NB4 (cell line): ENCODE data around the gene PSMD5.

Experiments used
- DNase-seq: peaks from one replicate; pipeline ENCODE4 v3.0.0; 2010; ENCODE audit warnings: low read depth
- H3K4me3 ChIP-seq: one replicate; pipeline ENCODE4 v1.5.1; 2011; ENCODE audit warnings: mild to moderate bottlenecking, low read depth, low read length, moderate library complexity
- CTCF ChIP-seq: IDR thresholded peaks from one replicate; pipeline ENCODE4 v1.5.1; 2012; ENCODE audit warnings: low read depth, low read length
- MYC ChIP-seq: IDR thresholded peaks from 2 replicates; pipeline ENCODE4 v1.6.1; 2011; ENCODE audit warnings: low read depth, low read length
- POLR2A ChIP-seq: IDR thresholded peaks from 2 replicates; pipeline ENCODE4 v1.6.1; 2011; ENCODE audit warnings: mild to moderate bottlenecking; ENCODE audit not compliant: insufficient read length; ENCODE audit errors: extremely low read depth

PSMD5 gene

GRCh38 chr9:120768247-120768646 is 74.5 kb downstream of the PSMD5 start:
- DNase-seq, result no peak
- TF ChIP-seq CTCF (no peak), MYC (no peak)
- no peak overlapping the region for H3K4me3 ChIP-seq

- no peak overlapping the region for H3K4me3 ChIP-seq
- TF ChIP-seq CTCF (no peak), POLR2A (no peak)
- DNase-seq, result no peak
These were observed 75.3 kb downstream of the PSMD5 start for GRCh38 chr9:120767451-120767850.
